Measurements from ENCODE around the gene SPIB. TPM values are rescaled to one million over a fixed set of nuclear protein-coding genes. Genes with fewer than 3 reads are reported as not detected.

The SPIB gene
- total and polyA plus RNA-seq, 3 experiments from 2014 or later, result 0.52 to 2.2 (median 1.00) TPM

- peak; percentile 87 to 96 (median 94) for DNase-seq
- Mint-ChIP-seq H3K27me3 (peaks cover 0 to 2% of the 10 kb centered on the region in 2 donors), H3K4me3 (peak within 1 kb of the TSS; percentile 93 to 99 (median 98)), H3K36me3 (peaks cover 0 to 39% (median 0%) of the 10 kb centered on the region in 3 donors), H3K4me1 (peaks cover 24 to 34% (median 25%) of the 10 kb centered on the region in 3 donors), H3K27ac (peak within 1 kb of the TSS; percentile 94 to 98 (median 96)), H3K9me3 (no peaks in the 10 kb centered on the region)
- CTCF ChIA-PET, result interaction anchor here (1.5 kb wide), 1 partner anchor 119 kb away, joined by 4 read pairs; no protein-coding TSS in a partner anchor
- no peaks in the 10 kb centered on the region for H3K27me3 ChIP-seq (ENCODE audit: insufficient read depth, low read length, poor library complexity, severe bottlenecking)
- H3K4me1 ChIP-seq (ENCODE audit: insufficient read depth, low read length), result peaks cover 26% of the 10 kb centered on the region
- H3K27ac ChIP-seq (ENCODE audit: low read depth, low read length), result peak within 1 kb of the TSS; percentile 93
- H3K36me3 ChIP-seq (ENCODE audit: insufficient read depth, low read length), result peaks cover 10% of the 10 kb centered on the region
- H3K4me3 ChIP-seq (ENCODE audit: low read length), result peak within 1 kb of the TSS; percentile 92
- no peaks in the 10 kb centered on the region for H3K9me3 ChIP-seq (ENCODE audit: low read length)
- POLR2A ChIA-PET, result interaction anchor here (0.5 to 0.9 kb wide), 2 partner anchors 35 to 93 kb away, joined by 3 to 4 read pairs; partner anchors contain the start of gene JOSD2
Observed at GRCh38 chr19:50476224-50476906, 57.6 kb downstream of the SPIB start, which contains the start of the genes EMC10 and GARIN5A. Gene EMC10 (plus strand): TSS chr19:50476507. CDS start chr19:50476545, 38 bp downstream. Gene GARIN5A (minus strand): TSS chr19:50476848. CDS start chr19:50476388, 460 bp downstream.

- Mint-ChIP-seq H3K4me1 (peaks cover 24 to 34% (median 25%) of the 10 kb centered on the region in 3 donors), H3K36me3 (peaks cover 0 to 42% (median 0%) of the 10 kb centered on the region in 3 donors), H3K4me3 (peak overlapping the region; percentile 93 to 99 (median 98)), H3K27me3 (peaks cover 0 to 2% of the 10 kb centered on the region in 2 donors), H3K9me3 (no peaks in the 10 kb centered on the region), H3K27ac (peak overlapping the region; percentile 91 to 98 (median 96))
- H3K36me3 ChIP-seq (ENCODE audit: insufficient read depth, low read length), result peaks cover 11% of the 10 kb centered on the region
- peak overlapping the region; percentile 93 for H3K27ac ChIP-seq (ENCODE audit: low read depth, low read length)
- CTCF ChIA-PET, result no interaction called here
- no peaks in the 10 kb centered on the region for H3K9me3 ChIP-seq (ENCODE audit: low read length)
- H3K4me1 ChIP-seq (ENCODE audit: insufficient read depth, low read length), result peaks cover 26% of the 10 kb centered on the region
- no peaks in the 10 kb centered on the region for H3K27me3 ChIP-seq (ENCODE audit: insufficient read depth, low read length, poor library complexity, severe bottlenecking)
- POLR2A ChIA-PET, result interaction anchor here (0.9 kb wide), 1 partner anchor 34 kb away, joined by 4 read pairs; the partner anchor contains the start of gene JOSD2
- DNase-seq, result no peak
- H3K4me3 ChIP-seq (ENCODE audit: low read length), result peak overlapping the region; percentile 92
Observed at GRCh38 chr19:50476907-50477238, 58.1 kb downstream of the SPIB start.

- Mint-ChIP-seq H3K27ac (peak overlapping the region; percentile 13 to 98 (median 87)), H3K4me1 (peaks cover 24 to 34% (median 25%) of the 10 kb centered on the region in 3 donors), H3K9me3 (no peaks in the 10 kb centered on the region), H3K27me3 (peaks cover 0 to 2% of the 10 kb centered on the region in 2 donors), H3K36me3 (peaks cover 0 to 51% (median 0%) of the 10 kb centered on the region in 3 donors), H3K4me3 (peak overlapping the region; percentile 93 to 99 (median 98))
- Histone ChIP-seq H3K9me3 (ENCODE audit: low read length) (no peaks in the 10 kb centered on the region), H3K27me3 (ENCODE audit: insufficient read depth, low read length, poor library complexity, severe bottlenecking) (no peaks in the 10 kb centered on the region), H3K27ac (ENCODE audit: low read depth, low read length) (no peak overlapping the region), H3K4me1 (ENCODE audit: insufficient read depth, low read length) (peaks cover 26% of the 10 kb centered on the region), H3K4me3 (ENCODE audit: low read length) (peak overlapping the region; percentile 92), H3K36me3 (ENCODE audit: insufficient read depth, low read length) (peaks cover 11% of the 10 kb centered on the region)
- no peak for DNase-seq
- POLR2A ChIA-PET, result no interaction called here
- CTCF ChIA-PET, result interaction anchor here (1.1 kb wide), 1 partner anchor 17 kb away, joined by 3 read pairs; no protein-coding TSS in a partner anchor
Observed at GRCh38 chr19:50477751-50478515, 59.2 kb downstream of the SPIB start.

GRCh38 chr19:50478901-50479715 is 60.4 kb downstream of the SPIB start:
- Histone ChIP-seq H3K36me3 (ENCODE audit: insufficient read depth, low read length) (peaks cover 11% of the 10 kb centered on the region), H3K27me3 (ENCODE audit: insufficient read depth, low read length, poor library complexity, severe bottlenecking) (no peaks in the 10 kb centered on the region), H3K9me3 (ENCODE audit: low read length) (no peaks in the 10 kb centered on the region), H3K4me1 (ENCODE audit: insufficient read depth, low read length) (peaks cover 26% of the 10 kb centered on the region), H3K4me3 (ENCODE audit: low read length) (no peak overlapping the region), H3K27ac (ENCODE audit: low read depth, low read length) (no peak overlapping the region)
- DNase-seq, result no peak
- ChIA-PET POLR2A (interaction anchor here (0.5 to 1.0 kb wide), 4 partner anchors 18 to 103 kb away, joined by 3 to 4 read pairs (median 3); partner anchors contain the start of gene NR1H2), CTCF (interaction anchor here (1.1 kb wide), 1 partner anchor 18 kb away, joined by 3 read pairs; no protein-coding TSS in a partner anchor)
- Mint-ChIP-seq H3K27me3 (peaks cover 0 to 2% of the 10 kb centered on the region in 2 donors), H3K4me1 (peaks cover 24 to 34% (median 25%) of the 10 kb centered on the region in 3 donors), H3K27ac (peak overlapping the region in 2 of 8 donors; percentile 52 to 68), H3K4me3 (peak overlapping the region in 1 of 7 donors; percentile 48), H3K36me3 (peaks cover 3 to 60% (median 5%) of the 10 kb centered on the region in 3 donors), H3K9me3 (no peaks in the 10 kb centered on the region)

- peaks cover 0 to 2% of the 10 kb centered on the region in 2 donors for H3K27me3 Mint-ChIP-seq
- H3K4me1 Mint-ChIP-seq, result peaks cover 24 to 34% (median 25%) of the 10 kb centered on the region in 3 donors
- H3K4me3 ChIP-seq (ENCODE audit: low read length), result no peak overlapping the region
- DNase-seq, result no peak
- ChIA-PET POLR2A (interaction anchor here (0.6 to 1.0 kb wide), 3 partner anchors 17 to 104 kb away, joined by 3 to 4 read pairs (median 3); partner anchors contain the start of gene NR1H2), CTCF (no interaction called here)
- no peaks in the 10 kb centered on the region for H3K9me3 ChIP-seq (ENCODE audit: low read length)
- H3K27me3 ChIP-seq (ENCODE audit: insufficient read depth, low read length, poor library complexity, severe bottlenecking), result no peaks in the 10 kb centered on the region
- H3K4me1 ChIP-seq (ENCODE audit: insufficient read depth, low read length), result peaks cover 26% of the 10 kb centered on the region
- H3K36me3 ChIP-seq (ENCODE audit: insufficient read depth, low read length), result peaks cover 15% of the 10 kb centered on the region
- no peak overlapping the region for H3K27ac Mint-ChIP-seq
- peak overlapping the region in 1 of 7 donors; percentile 54 for H3K4me3 Mint-ChIP-seq
- peaks cover 3 to 67% (median 5%) of the 10 kb centered on the region in 3 donors for H3K36me3 Mint-ChIP-seq
- no peaks in the 10 kb centered on the region for H3K9me3 Mint-ChIP-seq
- H3K27ac ChIP-seq (ENCODE audit: low read depth, low read length), result no peak overlapping the region
Observed at GRCh38 chr19:50479761-50480251, 61.1 kb downstream of the SPIB start.

- no peaks in the 10 kb centered on the region for H3K27me3 ChIP-seq (ENCODE audit: insufficient read depth, low read length, poor library complexity, severe bottlenecking)
- peaks cover 26% of the 10 kb centered on the region for H3K4me1 ChIP-seq (ENCODE audit: insufficient read depth, low read length)
- H3K4me1 Mint-ChIP-seq, result peaks cover 22 to 32% (median 24%) of the 10 kb centered on the region in 3 donors
- H3K9me3 Mint-ChIP-seq, result no peaks in the 10 kb centered on the region
- H3K27me3 Mint-ChIP-seq, result peaks cover 0 to 2% of the 10 kb centered on the region in 2 donors
- no peaks in the 10 kb centered on the region for H3K9me3 ChIP-seq (ENCODE audit: low read length)
- no peak overlapping the region for H3K27ac Mint-ChIP-seq
- no peak overlapping the region for H3K4me3 ChIP-seq (ENCODE audit: low read length)
- peaks cover 3 to 72% (median 5%) of the 10 kb centered on the region in 3 donors for H3K36me3 Mint-ChIP-seq
- POLR2A ChIA-PET, result no interaction called here
- no peak overlapping the region for H3K4me3 Mint-ChIP-seq
- peaks cover 16% of the 10 kb centered on the region for H3K36me3 ChIP-seq (ENCODE audit: insufficient read depth, low read length)
- DNase-seq, result no peak
- CTCF ChIA-PET, result no interaction called here
- no peak overlapping the region for H3K27ac ChIP-seq (ENCODE audit: low read depth, low read length)
Observed at GRCh38 chr19:50480281-50481111, 61.8 kb downstream of the SPIB start.

Data from CD8-positive, alpha-beta memory T cell (primary cell).